ENCODE measurements around the gene RPRD2. TPM values are rescaled to one million over a fixed set of nuclear protein-coding genes. Genes with fewer than 3 reads are reported as not detected.

The RPRD2 gene
- total and polyA plus RNA-seq, 9 of the 15 experiments (the other 6 are each of a cell fraction or from before 2014, with no cell fraction given): 1.5 to 21.6 (median 7.7) TPM

- no peak for TF ChIP-seq JUNB (CRISPR knock-in tag; conservative IDR thresholded peaks at IDR 0.05)
- TF ChIP-seq, protein P1, sequence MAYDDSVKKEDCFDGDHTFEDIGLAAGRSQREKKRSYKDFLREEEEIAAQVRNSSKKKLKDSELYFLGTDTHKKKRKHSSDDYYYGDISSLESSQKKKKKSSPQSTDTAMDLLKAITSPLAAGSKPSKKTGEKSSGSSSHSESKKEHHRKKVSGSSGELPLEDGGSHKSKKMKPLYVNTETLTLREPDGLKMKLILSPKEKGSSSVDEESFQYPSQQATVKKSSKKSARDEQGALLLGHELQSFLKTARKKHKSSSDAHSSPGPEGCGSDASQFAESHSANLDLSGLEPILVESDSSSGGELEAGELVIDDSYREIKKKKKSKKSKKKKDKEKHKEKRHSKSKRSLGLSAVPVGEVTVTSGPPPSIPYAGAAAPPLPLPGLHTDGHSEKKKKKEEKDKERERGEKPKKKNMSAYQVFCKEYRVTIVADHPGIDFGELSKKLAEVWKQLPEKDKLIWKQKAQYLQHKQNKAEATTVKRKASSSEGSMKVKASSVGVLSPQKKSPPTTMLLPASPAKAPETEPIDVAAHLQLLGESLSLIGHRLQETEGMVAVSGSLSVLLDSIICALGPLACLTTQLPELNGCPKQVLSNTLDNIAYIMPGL (CRISPR knock-in tag; IDR thresholded peaks at IDR 0.05): no peak
- TF ChIP-seq CHCHD3 (CRISPR knock-in tag; IDR thresholded peaks at IDR 0.05): 0 out of 2 replicates have a peak, but pooled peaks have one; percentile 67
- TF ChIP-seq MGA (IDR thresholded peaks at IDR 0.05): peak; percentile 77; the same call in 1 of the 2 replicates
- peak; percentile 81 for TF ChIP-seq CEBPG (CRISPR knock-in tag; IDR thresholded peaks at IDR 0.05)
- peak; percentile 99 to 100 for TF ChIP-seq CEBPG (tag; conservative IDR thresholded peaks at IDR 0.05 in 1 of 2, IDR thresholded peaks at IDR 0.05 in 1 of 2)
- TF ChIP-seq RBBP5 (IDR thresholded peaks at IDR 0.05; ENCODE audit: borderline replicate concordance, insufficient read depth, low read length, poor library complexity, severe bottlenecking): peak; percentile 43
- TF ChIP-seq BACH1 (tag; IDR thresholded peaks at IDR 0.05): no peak
- no peak; the same call in 1 of the 2 replicates for TF ChIP-seq MAFK (IDR thresholded peaks at IDR 0.05; ENCODE audit: low read length)
Observed at GRCh38 chr1:150363426-150364230, at the start of gene RPRD2 (continued).
